ENCODE data around the gene OR51G1.
"Not testable (repeated sequence)": the region's sequence is repeated elsewhere in the genome, so short reads cannot be mapped to it uniquely, and the experiment has no call there.

Gene OR51G1, protein sequence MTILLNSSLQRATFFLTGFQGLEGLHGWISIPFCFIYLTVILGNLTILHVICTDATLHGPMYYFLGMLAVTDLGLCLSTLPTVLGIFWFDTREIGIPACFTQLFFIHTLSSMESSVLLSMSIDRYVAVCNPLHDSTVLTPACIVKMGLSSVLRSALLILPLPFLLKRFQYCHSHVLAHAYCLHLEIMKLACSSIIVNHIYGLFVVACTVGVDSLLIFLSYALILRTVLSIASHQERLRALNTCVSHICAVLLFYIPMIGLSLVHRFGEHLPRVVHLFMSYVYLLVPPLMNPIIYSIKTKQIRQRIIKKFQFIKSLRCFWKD

DNA sequence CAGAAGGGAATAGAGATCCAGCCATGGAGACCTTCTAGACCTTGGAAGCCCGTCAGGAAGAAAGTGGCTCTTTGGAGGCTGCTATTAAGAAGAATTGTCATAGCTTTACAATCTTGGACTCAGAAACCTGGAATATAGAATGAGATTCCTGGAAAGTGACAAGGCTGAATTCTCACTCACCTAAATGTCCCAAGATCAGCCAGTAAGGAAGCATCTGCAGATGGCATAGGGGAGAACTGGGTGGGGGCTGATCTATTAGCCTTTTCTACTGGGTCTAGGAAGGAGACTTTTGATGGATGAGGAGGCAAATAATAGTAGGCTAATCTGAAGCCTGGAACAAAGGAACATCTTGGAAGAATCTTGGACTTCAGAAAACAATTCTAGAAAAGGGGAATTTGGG, at the start of gene OR51G1:
OR51G1 (minus strand) TSS at position 101 of the 400 bp plus-strand sequence; CDS start at position 101, 0 bp downstream.
- no peak for DNase-seq

DNA sequence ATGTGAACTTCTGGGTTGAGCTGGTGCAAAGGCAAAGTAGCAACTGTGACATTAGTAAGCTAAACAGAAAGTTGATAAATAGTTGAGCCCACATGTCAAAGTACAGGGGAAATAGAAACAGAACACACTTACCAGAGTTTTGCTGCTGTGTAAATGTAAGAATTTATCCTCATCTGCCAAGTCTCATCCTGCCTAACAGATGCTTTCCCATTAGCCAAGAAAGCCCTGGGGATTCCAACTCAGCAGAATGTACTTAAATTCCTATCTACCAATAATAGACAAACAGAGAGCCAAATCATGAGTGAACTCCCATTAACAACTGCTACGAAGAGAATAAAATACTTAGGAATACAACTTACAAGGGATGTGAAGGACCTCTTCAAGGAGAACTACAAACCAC, 38.7 kb upstream of the OR51G1 start:
- no peak for DNase-seq

DNA sequence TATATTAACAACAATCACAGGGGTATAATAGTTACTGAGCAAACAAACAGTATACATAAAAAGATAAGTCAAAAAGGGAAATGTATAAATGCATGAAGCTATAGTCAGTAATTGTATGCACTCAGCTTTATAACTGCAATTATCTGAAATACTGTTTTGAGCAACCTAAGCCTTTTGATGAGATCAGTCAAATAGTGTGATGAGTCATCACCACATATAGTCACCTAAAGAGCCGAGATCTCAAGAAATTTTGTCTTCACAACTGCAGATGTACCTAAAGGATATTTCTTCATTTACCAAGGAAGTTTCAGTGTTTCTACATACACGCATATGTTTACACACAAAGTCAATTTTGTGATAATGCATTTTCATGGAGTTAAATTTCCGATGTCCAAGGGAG, 36.7 kb upstream of the OR51G1 start:
- no peak for DNase-seq

DNA sequence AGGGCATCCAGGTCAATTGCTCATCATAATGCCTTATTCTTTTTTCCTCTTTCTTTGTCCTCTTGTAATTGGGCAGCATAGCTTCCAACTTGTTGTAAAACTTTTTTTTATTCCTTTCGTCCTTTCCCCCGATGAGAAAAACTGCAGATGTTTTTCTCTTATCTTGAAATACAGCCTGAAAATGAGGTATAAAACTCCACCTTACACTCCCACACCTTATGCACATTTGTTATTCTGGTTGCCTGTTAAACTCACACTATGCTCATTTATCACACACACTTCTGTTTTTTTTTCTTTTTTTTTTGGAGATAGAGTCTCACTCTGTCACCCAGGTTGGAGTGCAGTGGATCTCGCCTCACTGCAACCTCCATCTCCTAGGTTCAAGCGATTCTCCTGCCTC, 33.3 kb upstream of the OR51G1 start:
- no peak for DNase-seq

DNA sequence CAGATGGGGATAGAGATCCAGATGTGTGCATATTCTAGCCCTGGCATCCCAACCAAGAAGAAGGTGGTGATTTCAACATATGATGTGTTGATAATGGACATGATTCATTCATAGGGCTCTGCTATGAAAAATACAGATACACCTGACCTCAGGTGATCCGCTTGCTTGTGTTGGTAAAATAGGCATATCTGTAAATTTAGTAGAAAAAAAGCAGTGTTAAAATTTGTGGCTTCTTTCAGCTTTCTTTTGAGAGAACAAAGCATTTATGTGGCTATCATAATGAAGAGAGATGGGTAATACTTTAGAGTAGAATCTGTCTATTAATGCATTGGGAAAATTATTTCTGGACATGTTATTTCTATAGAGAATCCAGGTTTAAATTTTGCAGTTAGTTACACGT, 31.5 kb upstream of the OR51G1 start, which contains the start of gene OR51A2:
OR51A2 (minus strand) TSS at position 101 of the 400 bp plus-strand sequence; CDS start at position 101, 0 bp downstream.
- DNase-seq = not testable (repeated sequence)

DNA sequence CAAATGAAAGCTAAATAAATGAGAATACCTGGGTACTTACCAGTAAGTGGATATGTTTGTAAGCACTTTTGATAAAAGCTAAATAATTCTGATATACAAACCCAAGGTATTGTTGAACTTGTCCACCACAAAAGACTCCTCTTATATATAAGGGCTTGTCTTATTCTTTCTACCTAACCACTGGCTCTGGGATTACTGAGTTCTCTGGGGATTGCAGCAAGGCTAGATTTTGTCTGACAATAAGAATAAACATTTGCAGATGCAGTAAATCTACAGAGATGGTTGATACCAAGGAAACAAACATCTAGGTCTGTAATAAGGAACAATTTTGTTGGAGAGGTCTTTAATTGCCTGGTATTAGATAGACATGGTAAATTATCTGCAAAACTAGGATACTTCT, 23.4 kb upstream of the OR51G1 start, which contains the start of gene OR51A4:
OR51A4 (minus strand) TSS at position 101 of the 400 bp plus-strand sequence. CDS start 505 bp downstream, outside the sequence.
- no peak for DNase-seq

DNA sequence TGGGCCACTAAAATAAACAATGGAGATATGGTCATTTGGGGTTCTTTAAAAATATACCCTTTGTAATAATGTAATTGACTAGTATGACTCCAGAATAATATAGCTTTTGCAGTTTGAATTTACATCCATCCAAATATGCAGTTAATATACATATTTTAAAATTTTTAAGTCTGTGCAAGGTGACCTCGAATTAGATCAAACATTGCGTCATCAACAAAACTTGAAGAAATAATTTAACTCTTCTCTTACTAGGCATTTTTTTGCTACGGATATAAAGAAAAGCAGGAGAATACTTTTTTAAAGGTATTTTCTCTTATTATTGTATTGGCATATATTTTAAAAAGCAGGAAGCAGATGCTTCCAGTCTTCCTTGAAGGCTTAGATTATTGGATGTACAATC, 12.6 kb upstream of the OR51G1 start:
- no peak for DNase-seq

DNA sequence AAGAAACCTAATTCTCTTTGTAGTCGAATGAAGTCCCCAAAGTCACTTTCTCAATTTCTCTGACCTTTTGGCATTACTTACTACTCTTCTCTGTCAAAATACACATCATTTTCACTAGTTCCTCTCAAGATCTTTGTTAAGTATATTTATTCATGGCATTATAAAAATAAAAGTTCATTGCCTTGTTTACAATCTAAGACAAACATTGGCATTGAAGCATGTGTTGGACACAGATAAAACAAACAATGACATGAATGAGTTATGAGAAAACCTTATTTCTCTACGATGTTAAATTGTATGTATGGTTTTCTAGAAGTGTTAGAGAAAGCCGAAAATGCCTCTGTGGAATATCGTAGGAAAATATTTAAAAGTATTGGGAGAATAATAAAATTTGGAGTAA, 8.6 kb upstream of the OR51G1 start:
- no peak for DNase-seq

DNA sequence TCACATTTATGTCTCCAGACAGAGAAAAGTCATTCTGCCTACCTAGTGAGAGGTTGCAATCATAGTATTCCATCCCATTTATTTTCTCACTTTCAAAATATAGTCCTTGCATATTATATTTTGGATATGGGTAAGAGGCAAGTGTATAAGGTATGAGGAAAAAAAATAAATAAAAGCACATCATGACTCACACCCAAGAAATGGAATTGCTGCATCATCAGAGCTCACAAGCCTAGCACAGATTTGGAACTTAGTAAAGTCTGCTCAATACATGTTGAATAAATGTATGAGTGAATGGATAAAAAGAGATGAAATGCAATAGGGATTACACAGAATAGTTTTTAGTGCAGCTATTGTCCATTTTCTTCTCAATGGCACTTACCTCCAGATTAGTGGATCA, 2.5 kb upstream of the OR51G1 start:
- DNase-seq = no peak

DNA sequence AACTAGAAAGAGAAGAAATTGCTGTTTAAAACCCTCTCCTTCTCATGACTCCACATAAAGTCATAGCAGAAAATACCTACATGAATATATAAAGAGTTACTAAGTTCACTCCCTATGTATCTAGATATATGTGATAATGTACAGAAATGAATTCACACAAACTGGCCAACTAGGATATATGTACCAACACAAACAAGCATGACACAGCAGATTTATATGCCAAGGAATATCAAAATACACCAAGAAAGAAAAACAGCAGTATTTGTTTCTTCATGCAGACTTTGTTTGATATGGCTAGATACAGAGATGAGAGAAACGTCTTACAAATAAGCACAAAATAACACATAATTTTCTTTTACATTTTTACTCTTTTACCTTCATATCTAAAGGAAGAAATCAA, 1.8 kb downstream of the OR51G1 start:
- DNase-seq = no peak

DNA sequence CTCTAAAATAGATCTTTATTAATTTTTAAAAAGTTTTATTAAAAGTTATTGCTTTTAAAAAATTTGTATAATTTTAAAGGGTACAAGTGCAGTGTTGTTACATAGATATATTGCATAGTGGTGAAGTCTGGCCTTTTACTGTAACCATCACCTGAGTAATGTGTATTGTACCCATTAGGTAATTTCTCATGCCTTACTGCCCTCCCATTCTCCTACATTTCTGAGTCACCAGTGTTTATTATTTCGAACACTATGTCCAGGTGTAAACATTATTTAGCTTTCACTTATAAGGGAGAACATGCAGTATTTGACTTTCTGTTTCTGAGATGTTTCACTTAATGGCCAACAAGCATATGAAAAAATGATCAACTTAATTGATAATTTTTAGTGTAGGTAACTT, 2.3 kb downstream of the OR51G1 start:
- no peak for DNase-seq

DNA sequence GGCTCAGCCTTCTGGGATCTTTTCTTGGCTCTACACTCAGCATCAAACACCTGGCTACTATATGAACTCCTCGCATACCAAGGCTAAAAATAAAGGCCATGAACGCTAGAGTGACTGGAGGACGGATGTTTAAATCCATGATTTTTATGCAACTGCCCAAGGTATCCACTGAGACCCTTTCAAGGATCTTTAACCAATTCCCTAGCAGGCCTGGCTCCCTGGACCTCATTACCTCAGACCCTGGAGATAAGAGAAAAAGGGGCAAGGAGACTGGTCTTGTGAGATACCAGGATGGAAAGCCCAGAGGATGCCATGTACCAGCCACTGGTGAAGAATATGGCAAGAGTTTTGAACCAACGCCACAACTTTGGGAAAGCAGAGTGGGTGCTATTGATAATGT, 4.9 kb downstream of the OR51G1 start, which contains the start of gene OR51G2:
OR51G2 (minus strand) TSS at position 101 of the 400 bp plus-strand sequence. CDS start 3,687 bp downstream, outside the sequence.
- no peak for DNase-seq

DNA sequence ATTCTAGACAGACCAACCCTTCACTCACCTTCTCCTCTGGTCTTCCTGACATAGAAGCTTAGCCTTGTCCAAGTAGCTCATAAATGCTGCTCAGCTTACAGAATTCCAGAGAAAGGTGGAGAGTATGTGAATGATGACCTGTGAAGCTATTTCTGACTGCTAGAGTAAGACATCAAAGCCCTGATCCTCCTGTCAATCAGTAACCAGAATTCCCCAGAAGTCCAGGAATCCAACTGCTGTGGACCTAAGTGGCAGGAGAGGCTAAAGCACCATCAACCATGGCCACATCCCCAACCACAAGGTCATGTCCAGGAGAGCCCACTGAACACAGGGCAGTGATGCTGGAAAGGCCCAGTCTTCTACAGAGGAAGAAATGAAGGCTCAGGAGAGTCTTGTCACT, 7.6 kb downstream of the OR51G1 start:
- DNase-seq = no peak

DNA sequence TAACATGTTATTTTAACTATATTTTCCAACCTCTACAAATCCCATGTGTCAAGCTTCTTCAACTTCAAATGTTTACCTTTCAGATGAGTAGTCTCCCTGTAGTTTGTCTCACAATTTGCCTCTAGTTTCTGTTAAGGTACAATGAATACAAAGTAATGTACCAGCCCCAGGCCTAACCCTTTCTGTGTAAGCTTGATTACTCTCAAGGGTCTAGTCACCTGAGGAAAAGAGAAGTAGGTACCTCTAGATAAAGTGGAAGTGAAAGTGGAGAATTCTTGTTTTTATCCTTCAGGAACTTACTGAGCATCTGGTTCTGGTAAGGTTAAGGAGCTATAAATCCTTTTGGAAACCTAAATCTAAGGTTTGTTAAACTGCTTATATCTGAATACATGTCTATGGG, 20.7 kb downstream of the OR51G1 start, which contains the start of gene OR51A7:
OR51A7 (plus strand) TSS at position 300 of the 400 bp plus-strand sequence. CDS start 3,587 bp downstream, outside the sequence.
- DNase-seq = no peak

DNA sequence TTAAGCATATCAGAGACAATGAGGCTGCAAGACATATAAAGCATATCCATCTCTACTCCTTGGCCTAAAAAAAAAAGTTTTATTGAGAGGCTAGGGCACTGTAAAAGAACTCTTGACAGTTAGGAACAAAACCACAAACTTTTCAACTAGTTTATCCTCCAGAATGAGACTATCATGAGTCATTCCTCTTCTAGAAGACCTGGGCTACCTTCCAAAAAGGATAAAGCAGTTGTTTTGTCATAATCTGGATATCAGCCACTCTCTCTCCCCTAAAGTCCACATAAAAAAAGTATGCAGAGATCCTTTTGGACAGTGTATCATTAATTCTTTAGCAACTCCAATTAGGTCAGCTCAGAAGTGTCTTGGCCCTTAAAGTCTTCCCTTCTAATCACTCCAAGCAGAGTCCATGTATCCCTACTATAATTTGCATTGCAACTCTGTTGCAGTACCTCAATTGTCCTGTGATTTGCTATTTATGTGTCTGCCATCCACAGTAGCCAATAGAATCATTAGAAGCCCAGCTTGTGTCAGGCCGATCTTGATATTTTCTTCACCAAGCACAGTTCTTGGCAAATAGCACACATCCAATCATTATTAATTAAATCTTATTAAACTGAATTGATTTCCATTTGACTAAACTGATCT, 32.0 kb downstream of the OR51G1 start:
- no peak for DNase-seq

DNA sequence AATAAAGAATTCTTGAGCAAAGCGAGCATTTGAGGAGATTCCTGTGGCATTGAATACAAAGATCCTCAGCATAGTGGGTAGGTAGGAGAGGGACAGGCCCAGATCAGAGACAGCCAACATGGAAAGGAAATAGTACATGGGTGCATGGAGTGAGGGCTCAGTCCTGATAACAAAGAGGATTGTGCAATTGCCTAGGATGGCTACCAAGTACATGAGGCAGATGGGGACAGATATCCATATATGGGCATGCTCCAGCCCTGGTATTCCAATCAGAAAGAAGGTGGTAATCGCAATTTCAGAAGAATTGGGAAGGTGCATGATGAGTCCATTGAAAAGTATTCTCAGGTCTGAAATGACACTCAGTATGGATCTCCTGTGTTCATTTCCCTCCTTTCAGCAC, 33.9 kb downstream of the OR51G1 start:
- no peak for DNase-seq

DNA sequence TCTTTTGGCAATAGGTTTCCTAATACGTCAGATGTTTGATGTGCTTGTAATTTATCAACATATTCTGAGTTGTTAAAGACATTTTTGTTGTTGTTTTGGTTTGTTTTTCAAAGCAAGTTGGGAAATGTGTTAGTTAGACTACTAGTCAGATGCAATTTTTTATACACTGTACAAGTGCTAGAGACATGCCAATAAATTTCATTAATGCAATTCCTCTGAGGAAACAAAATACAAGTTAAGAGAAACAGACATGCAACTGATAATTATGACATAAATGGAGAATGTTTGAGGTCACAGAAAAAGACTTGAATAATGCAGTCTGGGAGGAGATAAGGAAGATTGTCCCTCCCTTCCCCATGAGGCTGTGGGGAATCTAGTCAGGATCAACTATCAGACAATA, 36.5 kb downstream of the OR51G1 start:
- no peak for DNase-seq

DNA sequence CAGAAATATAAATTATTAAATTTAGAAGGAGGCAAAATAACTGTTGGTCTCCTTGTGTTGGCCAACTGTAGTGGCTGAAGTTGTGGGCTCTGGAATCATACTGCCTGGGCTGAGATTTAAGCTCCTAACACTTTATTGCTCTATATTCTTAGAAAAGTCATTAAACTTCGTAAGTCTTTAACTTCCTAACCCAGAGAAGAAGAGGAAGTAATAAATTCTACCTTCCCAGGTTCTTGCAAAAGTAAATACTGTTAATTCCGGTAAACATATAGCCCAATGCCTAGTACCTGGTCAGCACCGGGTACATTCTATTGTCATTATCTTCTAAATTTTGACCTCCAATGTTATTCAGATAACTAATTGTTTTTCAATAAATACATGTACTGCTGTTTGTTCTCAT, 38.0 kb downstream of the OR51G1 start:
- no peak for DNase-seq

DNA sequence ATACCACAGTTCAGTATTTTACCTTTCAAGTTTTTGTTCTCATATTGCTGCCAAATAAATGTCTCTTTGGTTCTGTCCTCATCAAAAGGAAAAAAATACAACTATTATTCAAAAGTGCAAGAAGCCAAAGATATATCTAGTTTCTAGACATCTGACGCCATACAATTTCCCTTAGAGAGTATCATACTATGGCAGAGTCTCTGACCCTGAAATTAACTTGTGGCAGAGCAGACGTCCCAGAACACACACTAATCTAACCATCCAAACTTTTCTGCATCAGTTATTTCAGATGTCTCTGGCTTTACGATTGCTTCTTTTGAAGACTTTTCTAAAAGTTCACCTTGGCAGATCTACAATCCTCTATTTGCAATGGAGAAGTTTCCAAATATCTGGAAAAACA, 39.8 kb downstream of the OR51G1 start:
- no peak for DNase-seq

DNA sequence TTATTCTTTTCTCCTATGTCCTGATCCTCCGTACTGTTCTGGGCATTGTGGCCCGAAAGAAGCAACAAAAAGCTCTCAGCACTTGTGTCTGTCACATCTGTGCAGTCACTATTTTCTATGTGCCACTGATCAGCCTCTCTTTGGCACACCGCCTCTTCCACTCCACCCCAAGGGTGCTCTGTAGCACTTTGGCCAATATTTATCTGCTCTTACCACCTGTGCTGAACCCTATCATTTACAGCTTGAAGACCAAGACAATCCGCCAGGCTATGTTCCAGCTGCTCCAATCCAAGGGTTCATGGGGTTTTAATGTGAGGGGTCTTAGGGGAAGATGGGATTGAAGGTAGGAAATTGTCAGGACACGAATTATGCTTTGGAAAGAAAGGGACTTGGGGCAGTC, 41.6 kb downstream of the OR51G1 start:
- DNase-seq = no peak

DNA sequence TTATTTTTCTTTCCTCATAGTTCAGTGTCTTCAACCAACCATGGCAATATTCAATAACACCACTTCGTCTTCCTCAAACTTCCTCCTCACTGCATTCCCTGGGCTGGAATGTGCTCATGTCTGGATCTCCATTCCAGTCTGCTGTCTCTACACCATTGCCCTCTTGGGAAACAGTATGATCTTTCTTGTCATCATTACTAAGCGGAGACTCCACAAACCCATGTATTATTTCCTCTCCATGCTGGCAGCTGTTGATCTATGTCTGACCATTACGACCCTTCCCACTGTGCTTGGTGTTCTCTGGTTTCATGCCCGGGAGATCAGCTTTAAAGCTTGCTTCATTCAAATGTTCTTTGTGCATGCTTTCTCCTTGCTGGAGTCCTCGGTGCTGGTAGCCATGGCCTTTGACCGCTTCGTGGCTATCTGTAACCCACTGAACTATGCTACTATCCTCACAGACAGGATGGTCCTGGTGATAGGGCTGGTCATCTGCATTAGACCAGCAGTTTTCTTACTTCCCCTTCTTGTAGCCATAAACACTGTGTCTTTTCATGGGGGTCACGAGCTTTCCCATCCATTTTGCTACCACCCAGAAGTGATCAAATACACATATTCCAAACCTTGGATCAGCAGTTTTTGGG, 42.2 kb downstream of the OR51G1 start, which contains the start of gene OR51T1:
OR51T1 (plus strand) TSS at position 41 of the 641 bp plus-strand sequence; CDS start at position 41, 0 bp downstream.
- no peak for DNase-seq

DNA sequence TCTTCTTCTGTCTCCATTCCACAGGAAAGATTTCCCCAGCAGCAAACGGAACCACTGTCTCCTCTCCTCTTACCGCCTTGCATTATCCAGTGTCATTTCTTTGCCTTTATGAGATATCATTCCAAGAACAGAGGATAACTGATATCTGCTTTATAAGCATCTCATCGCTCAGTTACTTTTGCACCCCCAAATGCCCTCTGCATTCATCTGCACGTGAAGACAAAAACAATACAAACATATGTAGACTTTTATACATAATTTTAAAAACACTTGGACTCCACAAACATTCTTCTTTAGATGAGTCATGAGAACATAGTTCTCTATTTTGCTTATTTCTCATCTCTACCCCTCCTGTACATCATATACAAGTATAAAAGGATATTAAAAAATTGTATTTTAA, 43.0 kb downstream of the OR51G1 start:
- DNase-seq = no peak
